PC-9 (cell line): ENCODE results near the gene PPHLN1. TPM values are rescaled to one million over a fixed set of nuclear protein-coding genes. Genes with fewer than 3 reads are reported as not detected.
"Not testable (repeated sequence)": the region's sequence is repeated elsewhere in the genome, so short reads cannot be mapped to it uniquely, and the experiment has no call there.

ENCODE experiments used
- BruUV-seq: library from RNA; stranded (reverse); fragments of 400-500 nt; replicated peaks from 2 replicates; lab custom pipeline; 2021; lab: Mats Ljungman, UMichigan
- CTCF ChIA-PET: fragments of 300-600 bp; sonication (Branson Sonifier 250); formaldehyde crosslinking; loops from one replicate; lab custom pipeline; 2022; ENCODE audit warnings: antibody characterized with exemption; lab: Charles Lee
- POLR2A ChIA-PET: fragments of 300-600 bp; sonication (Branson Sonifier 250); formaldehyde crosslinking; loops from one replicate; lab custom pipeline; 2022; ENCODE audit warnings: antibody characterized with exemption; ENCODE audit not compliant: unreplicated experiment; lab: Charles Lee
- DNase-seq, 2 experiments: peaks; one replicate each; pipeline versions ENCODE4 v3.0.0 to v3.0.0-alpha.2; 2015 to 2022; ENCODE audit warnings: mixed read lengths in 1 of 2
- H2AFZ ChIP-seq: fragments of 200-600 bp; sonication (generic); 2 replicates; pipeline ENCODE4 v1.8.1; 2017; ENCODE audit warnings: antibody characterized with exemption
- H3F3A ChIP-seq: fragments of 200-600 bp; sonication (generic); 2 replicates; pipeline ENCODE4 v1.8.1; 2017; ENCODE audit warnings: antibody characterized with exemption, mild to moderate bottlenecking, low read depth; ENCODE audit not compliant: insufficient read depth
- H3K27ac ChIP-seq: fragments of 200-600 bp; sonication (generic); 2 replicates; pipeline ENCODE4 v1.6.1; 2016; ENCODE audit warnings: mixed run types
- H3K27me3 ChIP-seq: fragments of 200-600 bp; sonication (generic); 2 replicates; pipeline ENCODE4 v1.6.1; 2016; ENCODE audit warnings: low read depth, mixed run types; ENCODE audit not compliant: insufficient read depth
- H3K36me3 ChIP-seq: fragments of 200-600 bp; sonication (generic); 2 replicates; pipeline ENCODE4 v1.6.1; 2016; ENCODE audit warnings: low read depth, mixed run types
- H3K4me1 ChIP-seq: fragments of 200-600 bp; sonication (generic); replicated peaks from 2 replicates; pipeline ENCODE4 v1.6.1; 2016; ENCODE audit warnings: mixed run types; ENCODE audit not compliant: insufficient read depth
- H3K4me2 ChIP-seq: fragments of 200-600 bp; sonication (generic); 2 replicates; pipeline ENCODE4 v1.6.1; 2017; ENCODE audit warnings: mixed run types
- H3K4me3 ChIP-seq: fragments of 200-600 bp; sonication (generic); 2 replicates; pipeline ENCODE4 v1.6.1; 2016; ENCODE audit warnings: mixed run types
- H3K79me2 ChIP-seq: fragments of 200-600 bp; sonication (generic); 2 replicates; pipeline ENCODE4 v1.6.1; 2017; ENCODE audit warnings: low read depth, mixed run types
- H3K9me2 ChIP-seq: fragments of 200-600 bp; sonication (generic); 2 replicates; pipeline ENCODE4 v1.8.1; 2017; ENCODE audit warnings: mild to moderate bottlenecking; ENCODE audit not compliant: insufficient read depth
- H3K9me3 ChIP-seq: fragments of 200-600 bp; sonication (generic); 2 replicates; pipeline ENCODE4 v1.8.1; 2016; ENCODE audit warnings: low read depth; ENCODE audit not compliant: insufficient read depth
- H4K20me1 ChIP-seq: fragments of 200-600 bp; sonication (generic); 2 replicates; pipeline ENCODE4 v1.8.1; 2017; ENCODE audit not compliant: insufficient read depth
- EZH2 ChIP-seq: fragments of 200-600 bp; sonication (generic); IDR thresholded peaks from 2 replicates; pipeline ENCODE4 v1.8.0; 2017; ENCODE audit warnings: antibody characterized with exemption, low read depth
- intact Hi-C: fragments of 100-400 bp; cut with micrococcal nuclease; formaldehyde crosslinking; loops from one replicate; pipeline ENCODE4 v1.10.0; 2022; ENCODE audit not compliant: unreplicated experiment
- total RNA-seq: library from RNA; stranded (reverse); gene quantifications from 2 replicates; pipeline ENCODE4 v1.2.3, GENCODE V29; 2021
- TF ChIP-seq, protein P1 (sequence below): fragments of 200-600 bp; sonication (generic); conservative IDR thresholded peaks from 2 replicates; pipeline ENCODE4 v1.6.1; 2017; ENCODE audit warnings: mixed run types, antibody characterized with exemption, mild to moderate bottlenecking, moderate library complexity

Gene PPHLN1
- total RNA-seq, 1 experiment from 2014 or later = 61.9 TPM

DNA sequence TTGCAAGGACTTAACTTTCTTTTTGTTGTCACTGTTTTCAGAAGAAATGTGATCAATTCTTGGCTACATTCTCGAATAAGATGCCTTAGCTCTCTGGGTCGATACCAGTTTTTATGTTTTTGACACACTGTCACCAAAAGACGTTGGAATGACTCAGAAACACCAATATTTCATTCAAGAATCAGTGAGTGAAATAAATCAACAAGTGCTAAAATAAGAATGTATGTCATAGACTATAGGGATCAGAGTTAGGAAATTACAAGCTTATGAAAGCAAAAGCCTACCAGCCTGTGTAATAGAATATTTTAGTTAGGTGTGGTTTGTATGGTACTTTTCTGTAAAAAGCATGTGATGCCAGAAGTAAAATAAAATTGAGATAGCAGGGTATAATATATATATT, 17.8 kb downstream of the PPHLN1 start:
- no peaks in the 10 kb centered on the region for H3K27me3 ChIP-seq
- H3K4me3 ChIP-seq = no peak overlapping the region
- H4K20me1 ChIP-seq = peaks cover 21% of the 10 kb centered on the region
- BruUV-seq = no TSS peak
- H2AFZ ChIP-seq = no peak overlapping the region
- intact Hi-C loops = no loop called here
- H3K4me1 ChIP-seq = no peaks in the 10 kb centered on the region
- H3K79me2 ChIP-seq = peaks cover 60% of the 10 kb centered on the region
- no peak for TF ChIP-seq EZH2
- TF ChIP-seq, protein P1, sequence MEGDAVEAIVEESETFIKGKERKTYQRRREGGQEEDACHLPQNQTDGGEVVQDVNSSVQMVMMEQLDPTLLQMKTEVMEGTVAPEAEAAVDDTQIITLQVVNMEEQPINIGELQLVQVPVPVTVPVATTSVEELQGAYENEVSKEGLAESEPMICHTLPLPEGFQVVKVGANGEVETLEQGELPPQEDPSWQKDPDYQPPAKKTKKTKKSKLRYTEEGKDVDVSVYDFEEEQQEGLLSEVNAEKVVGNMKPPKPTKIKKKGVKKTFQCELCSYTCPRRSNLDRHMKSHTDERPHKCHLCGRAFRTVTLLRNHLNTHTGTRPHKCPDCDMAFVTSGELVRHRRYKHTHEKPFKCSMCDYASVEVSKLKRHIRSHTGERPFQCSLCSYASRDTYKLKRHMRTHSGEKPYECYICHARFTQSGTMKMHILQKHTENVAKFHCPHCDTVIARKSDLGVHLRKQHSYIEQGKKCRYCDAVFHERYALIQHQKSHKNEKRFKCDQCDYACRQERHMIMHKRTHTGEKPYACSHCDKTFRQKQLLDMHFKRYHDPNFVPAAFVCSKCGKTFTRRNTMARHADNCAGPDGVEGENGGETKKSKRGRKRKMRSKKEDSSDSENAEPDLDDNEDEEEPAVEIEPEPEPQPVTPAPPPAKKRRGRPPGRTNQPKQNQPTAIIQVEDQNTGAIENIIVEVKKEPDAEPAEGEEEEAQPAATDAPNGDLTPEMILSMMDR = no peak
- DNase-seq = no peak
- ChIA-PET CTCF (interaction anchor here (0.8 kb wide), 1 partner anchor 29 kb away, joined by 3 read pairs; no protein-coding TSS in a partner anchor), POLR2A (no interaction called here)
- no peaks in the 10 kb centered on the region; the same call in 1 of the 2 replicates for H3K9me2 ChIP-seq
- H3K4me2 ChIP-seq = no peak overlapping the region
- no peaks in the 10 kb centered on the region for H3K9me3 ChIP-seq
- no peaks in the 10 kb centered on the region for H3F3A ChIP-seq
- H3K36me3 ChIP-seq = 0 out of 2 replicates have a peak, but pooled peaks cover 4% of the 10 kb centered on the region
- no peak overlapping the region for H3K27ac ChIP-seq

DNA sequence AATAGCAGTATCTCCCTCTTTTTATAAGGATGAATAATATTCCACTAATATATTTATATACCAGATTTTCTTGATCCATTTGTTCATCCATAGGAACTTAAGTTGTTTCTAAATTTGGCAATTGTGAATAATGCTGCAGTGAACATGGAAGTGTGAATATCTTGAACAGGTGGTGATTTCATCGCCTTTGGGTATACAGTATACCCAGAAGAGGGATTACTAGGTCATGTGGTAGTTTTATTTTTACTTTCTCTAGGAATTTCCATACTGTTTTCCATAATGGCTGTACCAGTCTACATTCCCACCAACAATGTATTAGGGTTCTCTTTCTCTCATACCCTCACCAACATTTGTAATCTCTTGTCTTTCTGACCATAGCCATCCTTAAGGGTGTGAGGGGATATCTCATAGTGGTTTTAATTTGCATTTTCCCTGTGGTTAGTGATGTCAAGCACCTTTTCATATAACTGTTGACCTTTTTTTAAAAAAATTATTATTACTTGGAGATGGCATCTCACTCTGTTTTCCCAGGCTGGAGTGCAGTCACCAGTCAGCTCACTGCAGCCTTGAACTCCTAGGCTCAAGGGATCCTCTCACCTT, 20.5 kb downstream of the PPHLN1 start:
- H3K27me3 ChIP-seq = no peaks in the 10 kb centered on the region
- 0 out of 2 replicates have a peak, but pooled peaks cover 4% of the 10 kb centered on the region for H3K36me3 ChIP-seq
- intact Hi-C loops = no loop called here
- H3K4me3 ChIP-seq = no peak overlapping the region
- H3F3A ChIP-seq = no peaks in the 10 kb centered on the region
- no peak overlapping the region for H3K4me2 ChIP-seq
- H3K9me2 ChIP-seq = no peaks in the 10 kb centered on the region; the same call in 1 of the 2 replicates
- H3K4me1 ChIP-seq = no peaks in the 10 kb centered on the region
- no peaks in the 10 kb centered on the region for H3K9me3 ChIP-seq
- H3K79me2 ChIP-seq = peaks cover 48% of the 10 kb centered on the region
- ChIA-PET POLR2A (interaction anchor here (0.7 kb wide), 1 partner anchor 145 kb away, joined by 3 read pairs; no protein-coding TSS in a partner anchor), CTCF (no interaction called here)
- H3K27ac ChIP-seq = no peak overlapping the region
- DNase-seq = no peak
- peaks cover 21% of the 10 kb centered on the region for H4K20me1 ChIP-seq
- no TSS peak for BruUV-seq
- TF ChIP-seq EZH2 = no peak
- TF ChIP-seq, protein P1 = no peak
- no peak overlapping the region for H2AFZ ChIP-seq

DNA sequence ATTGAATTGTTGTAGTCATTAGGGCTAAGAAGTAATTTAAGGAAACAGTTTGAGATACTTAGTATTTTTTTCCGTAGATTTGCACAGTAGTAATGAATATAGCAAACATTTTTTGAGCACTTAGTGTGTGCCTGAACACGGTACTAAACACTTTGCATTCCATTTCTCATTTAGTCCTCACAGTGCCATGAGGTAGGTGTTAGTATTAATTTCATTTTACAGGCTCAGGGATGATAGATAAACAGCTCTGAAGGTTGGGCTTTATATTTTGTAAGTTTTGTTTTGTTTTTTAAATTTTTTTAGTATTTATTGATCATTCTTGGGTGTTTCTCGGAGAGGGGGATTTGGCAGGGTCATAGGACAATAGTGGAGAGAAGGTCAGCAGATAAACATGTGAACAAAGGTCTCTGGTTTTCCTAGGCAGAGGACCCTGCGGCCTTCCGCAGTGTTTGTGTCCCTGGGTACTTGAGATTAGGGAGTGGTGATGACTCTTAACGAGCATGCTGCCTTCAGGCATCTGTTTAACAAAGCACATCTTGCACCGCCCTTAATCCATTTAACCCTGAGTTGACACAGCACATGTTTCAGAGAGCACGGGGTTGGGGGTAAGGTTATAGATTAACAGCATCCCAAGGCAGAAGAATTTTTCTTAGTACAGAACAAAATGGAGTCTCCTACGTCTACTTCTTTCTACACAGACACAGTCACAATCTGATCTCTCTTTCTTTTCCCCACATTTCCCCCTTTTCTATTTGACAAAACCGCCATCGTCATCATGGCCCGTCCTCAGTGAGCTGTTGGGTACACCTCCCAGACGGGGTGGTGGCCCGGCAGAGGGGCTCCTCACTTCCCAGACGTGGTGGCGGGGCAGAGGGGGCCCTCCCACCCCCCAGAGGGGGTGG, 23.4 kb downstream of the PPHLN1 start:
- H3F3A ChIP-seq, BruUV-seq, H3K27me3 ChIP-seq, H2AFZ ChIP-seq, H3K4me2 ChIP-seq, H4K20me1 ChIP-seq, H3K4me1 ChIP-seq, H3K27ac ChIP-seq, H3K9me3 ChIP-seq, H3K9me2 ChIP-seq, DNase-seq, CTCF ChIA-PET, H3K36me3 ChIP-seq, H3K4me3 ChIP-seq, POLR2A ChIA-PET, intact Hi-C loops: not testable (repeated sequence)
- peaks cover 28% of the 10 kb centered on the region for H3K79me2 ChIP-seq

DNA sequence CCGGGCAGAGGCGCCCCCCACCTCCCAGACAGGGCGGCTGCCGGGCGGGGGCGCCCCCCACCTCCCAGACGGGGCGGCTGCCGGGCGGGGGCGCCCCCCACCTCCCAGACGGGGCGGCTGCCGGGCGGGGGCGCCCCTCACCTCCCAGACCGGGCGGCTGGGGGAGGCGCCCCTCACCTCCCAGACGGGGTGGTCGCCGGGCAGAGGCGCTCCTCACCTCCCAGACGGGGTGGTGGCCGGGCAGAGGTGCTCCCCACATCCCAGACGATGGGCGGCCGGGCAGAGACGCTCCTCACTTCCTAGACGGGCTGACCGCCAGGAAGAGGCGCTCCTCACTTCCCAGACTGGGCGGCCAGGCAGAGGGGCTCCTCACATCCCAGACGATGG, 24.0 kb downstream of the PPHLN1 start:
- H3K27ac ChIP-seq, H3K9me2 ChIP-seq, H3K36me3 ChIP-seq, intact Hi-C loops, H3K27me3 ChIP-seq, H3K9me3 ChIP-seq, DNase-seq, H2AFZ ChIP-seq, H3K4me2 ChIP-seq, H3K4me3 ChIP-seq, H3K4me1 ChIP-seq, POLR2A ChIA-PET, CTCF ChIA-PET, H4K20me1 ChIP-seq, BruUV-seq, H3F3A ChIP-seq: not testable (repeated sequence)
- peaks cover 26% of the 10 kb centered on the region for H3K79me2 ChIP-seq
